ENCODE measurements around the gene WFDC2.

DNA sequence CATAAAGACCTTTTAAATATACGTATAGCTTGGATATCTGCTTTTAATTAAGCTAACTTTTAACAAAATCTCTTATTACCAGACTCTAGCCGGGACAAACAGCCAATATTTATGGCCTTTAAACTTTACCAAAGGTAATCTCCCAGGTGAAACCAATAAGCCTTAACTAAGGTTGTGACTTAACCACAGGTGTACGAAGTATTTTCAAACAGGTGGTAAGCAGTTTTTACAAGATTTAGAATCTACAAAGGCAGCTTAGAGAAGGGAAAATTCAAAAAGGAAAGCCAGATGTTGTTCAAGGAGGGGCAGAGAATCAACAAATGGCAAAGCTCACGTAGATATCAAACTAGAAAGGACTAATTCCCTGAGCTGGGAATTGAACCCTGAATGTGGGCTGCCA is 15.8 kb downstream of the WFDC2 start:
- no peak for TF ChIP-seq EZH2 (IDR thresholded peaks at IDR 0.05; ENCODE audit: insufficient read depth, poor library complexity, severe bottlenecking)
- no peak for TF ChIP-seq EZH2phosphoT487 (IDR thresholded peaks at IDR 0.05; ENCODE audit: insufficient read depth, low read depth)

Measured in GM23248 (cell line).